HG03460 (cell line): Measurements from ENCODE around the gene TPSB2.
"Not testable (repeated sequence)": the region's sequence is repeated elsewhere in the genome, so short reads cannot be mapped to it uniquely, and the experiment has no call there.

Experiments
- ATAC-seq: cut with Tn5 transposase; IDR thresholded peaks from one replicate; pipeline ENCODE4 v1.9.1; 2021; ENCODE audit not compliant: unreplicated experiment

TPSB2 gene

DNA sequence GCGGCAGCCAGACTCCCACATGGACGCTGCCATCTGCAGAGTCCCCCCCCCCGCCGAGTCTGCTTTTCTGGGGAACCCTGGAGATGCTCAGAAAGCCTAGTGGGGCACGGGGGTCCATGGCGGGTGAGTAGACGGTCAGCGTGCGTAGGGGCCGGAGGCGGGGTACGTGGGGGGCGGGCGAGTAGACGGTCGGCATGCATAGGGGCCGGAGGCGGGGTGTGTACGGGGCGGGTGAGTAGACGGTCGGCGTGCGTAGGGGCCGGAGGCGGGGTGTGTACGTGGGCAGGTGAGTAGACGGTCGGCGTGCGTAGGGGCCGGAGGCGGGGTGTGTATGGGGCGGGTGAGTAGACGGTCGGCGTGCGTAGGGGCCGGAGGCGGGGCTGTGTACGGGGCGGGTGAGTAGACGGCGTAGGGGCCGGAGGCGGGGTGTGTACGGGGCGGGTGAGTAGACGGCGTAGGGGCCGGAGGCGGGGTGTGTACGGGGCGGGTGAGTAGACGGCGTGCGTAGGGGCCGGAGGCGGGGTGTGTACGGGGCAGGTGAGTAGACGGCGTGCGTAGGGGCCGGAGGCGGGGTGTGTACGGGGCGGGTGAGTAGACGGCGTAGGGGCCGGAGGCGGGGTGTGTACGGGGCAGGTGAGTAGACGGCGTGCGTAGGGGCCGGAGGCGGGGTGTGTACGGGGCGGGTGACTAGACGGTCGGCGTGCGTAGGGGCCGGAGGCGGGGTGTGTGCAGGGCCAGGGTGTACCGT lies 44.4 kb downstream of the TPSB2 start:
- ATAC-seq: not testable (repeated sequence)

GRCh38 chr16:1184980-1185379 lies 45.0 kb downstream of the TPSB2 start:
- ATAC-seq: no peak

GRCh38 chr16:1184156-1184868 lies 45.7 kb downstream of the TPSB2 start:
- no peak for ATAC-seq

DNA sequence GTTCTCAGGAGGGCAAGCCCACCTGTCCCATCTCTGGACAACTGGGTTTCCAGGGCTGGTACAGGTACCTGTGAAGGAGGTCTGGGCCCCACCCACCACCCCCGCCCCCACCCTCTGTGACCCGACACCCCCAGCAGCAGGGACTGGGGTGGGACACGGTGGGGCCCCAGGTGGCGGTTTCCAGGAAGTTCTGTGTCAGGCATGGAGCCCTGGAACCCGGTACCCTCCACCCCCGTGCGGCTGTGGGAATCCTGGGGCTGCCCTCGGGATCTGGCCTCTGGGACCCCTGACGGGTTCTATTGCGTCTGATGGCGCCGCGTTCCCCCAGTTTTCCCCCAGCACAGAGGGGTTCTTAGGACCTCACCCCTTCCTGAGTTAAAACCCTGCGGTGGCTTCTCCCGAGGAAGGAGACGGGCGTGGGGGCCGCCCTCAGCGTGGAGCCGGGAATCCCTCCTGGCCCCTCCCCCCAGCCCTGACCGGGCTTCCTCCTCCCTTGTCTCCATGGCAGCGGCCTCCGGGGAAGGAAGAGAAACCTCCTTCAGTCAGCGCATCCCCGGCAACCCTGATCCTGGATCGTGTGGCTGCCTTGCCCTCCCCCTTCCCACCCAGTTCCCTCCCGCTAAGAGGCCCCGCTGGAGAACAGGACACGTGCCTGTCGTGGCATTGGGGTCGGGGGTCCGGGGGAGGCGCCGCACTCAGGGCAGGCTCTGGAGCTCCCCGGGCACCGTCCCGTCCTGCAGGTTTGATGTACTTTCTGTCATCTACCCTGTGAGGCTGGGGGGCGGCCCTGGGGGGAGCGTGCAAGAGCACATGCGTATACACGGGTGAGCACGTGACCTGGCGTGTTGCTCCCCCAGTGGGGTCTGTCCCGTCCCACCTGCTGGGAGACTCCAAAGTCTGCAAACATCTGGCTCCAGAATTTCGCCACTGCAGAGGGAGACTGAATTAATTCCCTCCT lies 46.8 kb downstream of the TPSB2 start:
- no peak for ATAC-seq

DNA sequence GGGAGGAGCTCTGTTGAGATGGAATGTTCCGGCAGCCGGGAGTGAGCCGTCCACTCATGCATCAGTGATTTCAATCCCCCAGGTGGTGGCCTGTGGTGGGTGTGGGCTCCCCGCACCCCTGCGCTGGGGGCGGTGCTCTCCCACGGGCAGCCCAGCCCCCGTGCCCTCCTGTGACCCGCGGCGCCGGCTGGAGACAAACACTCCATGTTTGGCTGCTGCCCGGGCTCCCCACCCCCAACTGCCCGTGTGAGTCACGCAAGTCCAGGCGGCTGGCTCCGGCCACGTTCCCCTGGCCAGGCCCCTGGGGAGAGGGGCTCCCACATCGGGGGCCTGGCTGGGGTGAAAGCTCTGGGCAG lies 47.7 kb downstream of the TPSB2 start:
- ATAC-seq: no peak

GRCh38 chr16:1181404-1182315 lies 48.3 kb downstream of the TPSB2 start:
- ATAC-seq: no peak

GRCh38 chr16:1180549-1181403 lies 49.2 kb downstream of the TPSB2 start:
- no peak for ATAC-seq
